Measurements from ENCODE around the gene HSPA4.
"Not testable (repeated sequence)": the region's sequence is repeated elsewhere in the genome, so short reads cannot be mapped to it uniquely, and the experiment has no call there.

The HSPA4 gene

DNA sequence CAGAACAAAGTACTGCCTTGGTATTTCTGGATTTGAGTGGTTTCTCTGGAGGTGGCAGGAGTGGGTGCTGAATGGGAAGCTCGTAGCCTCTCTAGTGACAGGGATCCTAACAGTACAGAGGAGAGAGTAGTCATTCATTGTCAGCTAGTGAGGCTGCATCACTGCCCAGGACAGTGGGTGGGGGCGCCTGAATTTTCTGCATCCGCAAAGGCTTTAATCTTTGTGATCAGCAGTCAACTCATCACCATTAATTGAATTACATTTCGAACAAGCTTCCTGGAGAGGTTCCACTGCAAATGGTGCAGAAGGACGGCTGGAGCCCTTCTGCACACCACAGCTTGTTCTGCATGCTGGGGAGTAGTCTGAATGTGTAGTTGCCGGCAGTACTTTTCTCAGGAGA lies 77.5 kb downstream of the HSPA4 start:
- H3K9me3 ChIP-seq, result no peaks in the 10 kb centered on the region
- TF ChIP-seq, protein P1, sequence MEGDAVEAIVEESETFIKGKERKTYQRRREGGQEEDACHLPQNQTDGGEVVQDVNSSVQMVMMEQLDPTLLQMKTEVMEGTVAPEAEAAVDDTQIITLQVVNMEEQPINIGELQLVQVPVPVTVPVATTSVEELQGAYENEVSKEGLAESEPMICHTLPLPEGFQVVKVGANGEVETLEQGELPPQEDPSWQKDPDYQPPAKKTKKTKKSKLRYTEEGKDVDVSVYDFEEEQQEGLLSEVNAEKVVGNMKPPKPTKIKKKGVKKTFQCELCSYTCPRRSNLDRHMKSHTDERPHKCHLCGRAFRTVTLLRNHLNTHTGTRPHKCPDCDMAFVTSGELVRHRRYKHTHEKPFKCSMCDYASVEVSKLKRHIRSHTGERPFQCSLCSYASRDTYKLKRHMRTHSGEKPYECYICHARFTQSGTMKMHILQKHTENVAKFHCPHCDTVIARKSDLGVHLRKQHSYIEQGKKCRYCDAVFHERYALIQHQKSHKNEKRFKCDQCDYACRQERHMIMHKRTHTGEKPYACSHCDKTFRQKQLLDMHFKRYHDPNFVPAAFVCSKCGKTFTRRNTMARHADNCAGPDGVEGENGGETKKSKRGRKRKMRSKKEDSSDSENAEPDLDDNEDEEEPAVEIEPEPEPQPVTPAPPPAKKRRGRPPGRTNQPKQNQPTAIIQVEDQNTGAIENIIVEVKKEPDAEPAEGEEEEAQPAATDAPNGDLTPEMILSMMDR (IDR thresholded peaks at IDR 0.05; ENCODE audit: low read depth, low read length), result no peak
- no peak overlapping the region; the same call in 1 of the 2 replicates for H3K4me3 ChIP-seq (ENCODE audit: low read depth, low read length)
- H3K36me3 ChIP-seq, result no peaks in the 10 kb centered on the region
- H3K27me3 ChIP-seq, result no peaks in the 10 kb centered on the region
- peaks cover 16% of the 10 kb centered on the region for H3K4me1 ChIP-seq
- peak; percentile 71 for DNase-seq

DNA sequence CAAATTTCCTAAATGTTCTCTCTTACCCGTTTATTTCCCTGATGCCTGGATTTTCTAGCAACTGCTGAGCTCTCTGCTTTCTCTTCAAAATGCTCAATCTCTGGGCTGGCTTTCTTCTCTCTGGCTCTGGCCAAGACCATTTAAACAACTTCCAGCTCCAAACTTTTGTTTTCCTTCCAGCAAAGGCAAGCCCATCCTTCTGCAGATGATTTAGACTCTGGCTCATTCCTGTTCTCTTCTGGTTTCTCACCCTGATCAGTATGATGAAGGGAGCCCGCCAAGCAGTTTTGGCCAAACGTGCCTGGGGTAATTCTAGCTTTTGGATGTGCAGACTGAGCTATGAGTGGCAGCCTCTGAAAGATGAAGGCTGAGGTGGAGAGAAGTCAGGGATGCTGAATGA lies 78.1 kb downstream of the HSPA4 start:
- Histone ChIP-seq H3K36me3 (no peaks in the 10 kb centered on the region), H3K4me1 (peaks cover 16% of the 10 kb centered on the region), H3K27me3 (no peaks in the 10 kb centered on the region), H3K4me3 (ENCODE audit: low read depth, low read length) (no peak overlapping the region), H3K9me3 (no peaks in the 10 kb centered on the region)
- DNase-seq, result no peak
- TF ChIP-seq, protein P1 (IDR thresholded peaks at IDR 0.05; ENCODE audit: low read depth, low read length), result no peak

DNA sequence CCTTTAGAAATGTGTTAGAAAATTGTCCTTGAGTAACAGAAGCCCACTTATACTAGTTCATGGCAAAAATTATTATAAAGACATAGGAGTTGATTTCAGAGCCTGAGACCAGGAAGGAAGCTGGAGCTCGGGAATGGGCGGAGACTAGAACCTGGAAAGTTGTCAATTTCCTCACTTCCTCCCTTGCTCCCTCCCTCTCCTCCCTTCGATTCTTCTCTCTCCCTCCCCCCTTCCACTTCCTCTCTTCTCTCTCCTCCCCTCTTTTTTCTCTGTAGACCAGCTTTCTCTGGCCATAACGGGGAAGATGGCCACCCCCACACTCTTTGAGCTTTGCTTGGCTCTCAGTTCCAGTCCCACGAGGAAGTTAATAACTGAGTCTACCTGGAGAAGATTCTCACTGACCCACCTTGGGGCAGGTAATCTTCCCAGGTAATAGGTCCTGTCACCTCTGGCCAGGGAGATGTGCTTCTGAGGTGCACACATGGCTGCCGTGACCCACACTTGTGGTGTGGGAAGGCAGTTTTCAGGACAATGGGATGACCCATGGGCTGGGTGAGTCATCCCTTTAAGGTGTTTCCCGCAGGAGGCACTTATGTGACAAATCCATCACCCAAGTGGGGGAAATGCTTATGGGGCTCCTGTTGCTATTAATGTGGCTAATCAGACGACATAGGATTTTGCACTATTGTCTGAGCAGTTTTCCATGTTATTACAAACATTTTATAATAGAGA lies 78.7 kb downstream of the HSPA4 start:
- no peaks in the 10 kb centered on the region for H3K27me3 ChIP-seq
- H3K4me3 ChIP-seq (ENCODE audit: low read depth, low read length), result no peak overlapping the region
- H3K4me1 ChIP-seq, result peaks cover 16% of the 10 kb centered on the region
- no peaks in the 10 kb centered on the region for H3K9me3 ChIP-seq
- H3K36me3 ChIP-seq, result no peaks in the 10 kb centered on the region
- no peak for DNase-seq
- TF ChIP-seq, protein P1 (IDR thresholded peaks at IDR 0.05; ENCODE audit: low read depth, low read length), result no peak

DNA sequence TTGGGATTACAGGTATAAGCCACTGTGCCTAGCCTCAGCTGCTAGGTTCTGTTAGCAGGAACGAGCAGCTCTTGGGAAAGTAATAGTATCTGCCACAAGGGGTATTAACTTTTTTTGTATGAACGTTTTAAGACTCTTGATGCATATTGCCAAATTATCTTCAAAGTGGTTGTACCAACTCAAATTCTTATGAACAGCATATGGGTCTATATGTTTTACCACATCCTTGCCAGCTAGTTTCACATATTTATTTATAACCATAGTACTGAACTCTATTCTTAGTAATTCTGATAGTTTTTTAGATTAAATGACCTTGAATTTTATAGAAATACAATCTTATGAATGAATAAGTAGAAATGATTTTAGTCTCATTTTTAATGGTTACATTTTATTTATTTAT lies 80.9 kb downstream of the HSPA4 start:
- Histone ChIP-seq H3K36me3 (no peaks in the 10 kb centered on the region), H3K9me3 (no peaks in the 10 kb centered on the region), H3K4me1 (peaks cover 16% of the 10 kb centered on the region), H3K4me3 (ENCODE audit: low read depth, low read length) (no peak overlapping the region), H3K27me3 (no peaks in the 10 kb centered on the region)
- TF ChIP-seq, protein P1 (IDR thresholded peaks at IDR 0.05; ENCODE audit: low read depth, low read length), result no peak
- DNase-seq, result no peak

DNA sequence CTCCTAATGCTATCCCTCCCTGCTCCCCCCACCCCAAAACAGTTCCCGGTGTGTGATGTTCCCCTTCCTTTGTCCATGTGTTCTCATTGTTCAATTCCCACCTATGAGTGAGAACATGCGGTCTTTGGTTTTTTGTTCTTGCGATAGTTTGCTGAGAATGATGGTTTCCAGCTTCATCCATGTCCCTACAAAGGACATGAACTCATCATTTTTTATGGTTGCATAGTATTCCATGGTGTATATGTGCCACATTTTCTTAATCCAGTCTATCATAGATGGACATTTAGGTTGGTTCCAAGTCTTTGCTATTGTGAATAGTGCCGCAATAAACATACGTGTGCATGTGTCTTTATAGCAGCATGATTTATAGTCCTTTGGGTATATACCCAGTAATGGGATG lies 81.4 kb downstream of the HSPA4 start:
- H3K4me1 ChIP-seq, result peaks cover 16% of the 10 kb centered on the region
- H3K9me3 ChIP-seq; H3K4me3 ChIP-seq (ENCODE audit: low read depth, low read length); DNase-seq; H3K27me3 ChIP-seq; H3K36me3 ChIP-seq: not testable (repeated sequence)

DNA sequence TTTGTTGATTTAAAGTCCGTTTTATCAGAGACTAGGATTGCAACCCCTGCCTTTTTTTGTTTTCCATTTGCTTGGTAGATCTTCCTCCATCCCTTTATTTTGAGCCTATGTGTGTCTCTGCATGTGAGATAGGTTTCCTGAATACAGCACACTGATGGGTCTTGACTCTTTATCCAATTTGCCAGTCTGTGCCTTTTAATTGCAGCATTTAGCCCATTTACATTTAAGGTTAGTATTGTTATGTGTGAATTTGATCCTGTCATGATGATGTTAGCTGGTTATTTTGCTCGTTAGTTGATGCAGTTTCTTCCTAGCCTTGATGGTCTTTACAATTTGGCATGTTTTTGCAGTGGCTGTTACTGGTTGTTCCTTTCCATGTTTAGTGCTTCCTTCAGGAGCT lies 85.1 kb downstream of the HSPA4 start:
- not testable (repeated sequence) for H3K9me3 ChIP-seq; H3K36me3 ChIP-seq; DNase-seq; H3K27me3 ChIP-seq; H3K4me3 ChIP-seq (ENCODE audit: low read depth, low read length); H3K4me1 ChIP-seq

DNA sequence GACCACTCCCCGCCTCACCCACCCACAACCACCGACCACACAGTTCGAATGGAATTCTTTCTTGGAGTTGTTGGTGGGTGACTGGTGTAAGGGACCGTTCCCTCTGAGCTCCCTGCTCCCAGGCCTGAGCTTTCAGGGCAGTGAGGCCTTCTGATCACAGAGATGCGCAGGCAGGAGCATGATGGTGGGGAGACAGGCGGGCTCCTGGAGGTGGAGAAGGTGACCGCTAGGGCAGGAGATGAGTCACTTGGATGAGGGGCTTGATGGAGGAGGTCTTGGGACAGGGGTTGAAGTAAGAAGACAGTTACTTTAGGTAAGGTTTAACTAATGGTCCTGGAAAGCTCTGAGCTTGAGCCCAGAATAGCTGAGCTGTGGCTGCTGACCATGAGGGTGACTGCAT lies 88.5 kb downstream of the HSPA4 start:
- Histone ChIP-seq H3K27me3 (no peaks in the 10 kb centered on the region), H3K9me3 (no peaks in the 10 kb centered on the region), H3K36me3 (no peaks in the 10 kb centered on the region), H3K4me1 (no peaks in the 10 kb centered on the region), H3K4me3 (ENCODE audit: low read depth, low read length) (no peak overlapping the region)
- no peak for DNase-seq
- TF ChIP-seq, protein P1 (IDR thresholded peaks at IDR 0.05; ENCODE audit: low read depth, low read length), result no peak

Measured in BE2C (cell line).